Fibroblast of upper back skin (primary cell): Measurements from ENCODE around the gene BEND7.
A peak's percentile ranks its signal among the peaks of the same experiment; 100 is the strongest.
"Not testable (repeated sequence)": the region's sequence is repeated elsewhere in the genome, so short reads cannot be mapped to it uniquely, and the experiment has no call there.

Experiments
- DNase-seq: peaks from one replicate; pipeline ENCODE4 v3.0.0-alpha.2; 2013

BEND7 gene

GRCh38 chr10:13528875-13529713 is at the start of gene BEND7:
Gene BEND7, minus strand, starts transcription at chr10:13529014. Its CDS starts 481 bp downstream, at chr10:13528533.
- DNase-seq: peak; percentile 5

GRCh38 chr10:13573960-13574359 is 45.1 kb upstream of the BEND7 start:
- DNase-seq: no peak

- DNase-seq: no peak
Observed at GRCh38 chr10:13571541-13571940, 42.7 kb upstream of the BEND7 start.

GRCh38 chr10:13567030-13567429 is 38.2 kb upstream of the BEND7 start:
- DNase-seq: no peak

GRCh38 chr10:13564576-13564975 is 35.8 kb upstream of the BEND7 start:
- DNase-seq: no peak

- no peak for DNase-seq
Observed at GRCh38 chr10:13563481-13564445, 34.9 kb upstream of the BEND7 start.

GRCh38 chr10:13560597-13560996 is 31.8 kb upstream of the BEND7 start:
- DNase-seq: peak; percentile 27

GRCh38 chr10:13559124-13559700 is 30.4 kb upstream of the BEND7 start:
- DNase-seq: no peak

GRCh38 chr10:13555884-13556510 is 27.2 kb upstream of the BEND7 start:
- no peak for DNase-seq

- no peak for DNase-seq
Observed at GRCh38 chr10:13550802-13551201, 22.0 kb upstream of the BEND7 start.

GRCh38 chr10:13542533-13542932 is 13.7 kb upstream of the BEND7 start:
- no peak for DNase-seq

GRCh38 chr10:13537985-13538384 is 9.2 kb upstream of the BEND7 start:
- not testable (repeated sequence) for DNase-seq

GRCh38 chr10:13536674-13537366 is 8.0 kb upstream of the BEND7 start:
- DNase-seq: peak; percentile 51

GRCh38 chr10:13535346-13535745 is 6.5 kb upstream of the BEND7 start:
- no peak for DNase-seq

- no peak for DNase-seq
Observed at GRCh38 chr10:13529714-13529973, 830 bp upstream of the BEND7 start.

GRCh38 chr10:13528123-13528874 is 515 bp downstream of the BEND7 start:
- no peak for DNase-seq

GRCh38 chr10:13527864-13528122 is 1.0 kb downstream of the BEND7 start:
- DNase-seq: no peak

GRCh38 chr10:13526948-13527863 is 1.6 kb downstream of the BEND7 start:
- peak; percentile 72 for DNase-seq

- DNase-seq: no peak
Observed at GRCh38 chr10:13525663-13526062, 3.2 kb downstream of the BEND7 start.

GRCh38 chr10:13521026-13521425 is 7.8 kb downstream of the BEND7 start:
- DNase-seq: no peak

GRCh38 chr10:13520194-13520593 is 8.6 kb downstream of the BEND7 start:
- no peak for DNase-seq
